ENCODE data around the gene ACSF3.
"Not testable (repeated sequence)": the region's sequence is repeated elsewhere in the genome, so short reads cannot be mapped to it uniquely, and the experiment has no call there.

ACSF3 gene

DNA sequence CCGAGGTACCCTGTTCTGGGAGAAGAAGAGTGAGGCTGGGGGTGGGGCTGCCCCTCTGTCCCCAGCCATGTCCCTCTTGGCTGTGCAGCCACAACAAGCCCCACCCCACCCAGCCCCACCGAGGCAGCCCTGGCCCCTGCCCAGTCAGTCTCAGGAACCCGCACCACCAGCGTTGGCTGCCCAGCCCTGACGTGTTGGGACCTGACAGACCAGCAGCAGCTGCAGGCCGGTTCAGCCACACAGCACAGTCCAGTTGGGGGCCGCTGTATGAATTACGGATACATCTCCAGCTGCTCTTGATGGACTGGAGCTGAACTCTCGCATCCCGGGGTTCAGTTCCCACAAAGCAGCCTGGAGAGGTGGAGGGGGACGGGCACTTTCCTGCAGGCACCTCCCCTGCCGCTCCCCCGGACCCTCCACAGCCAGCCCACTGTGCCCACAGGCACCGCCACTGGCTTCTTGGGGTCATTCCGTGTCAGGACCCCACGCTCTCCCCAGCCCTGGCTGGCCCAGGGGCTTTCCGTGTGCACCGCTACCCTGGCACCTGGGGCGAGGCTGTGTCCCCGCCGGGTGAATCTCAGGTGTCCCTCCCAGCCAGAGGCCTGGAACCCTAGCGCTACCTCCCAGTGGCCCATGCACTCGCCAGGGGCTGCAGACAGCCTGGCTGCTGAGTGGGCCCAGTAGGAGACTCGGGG is 84.9 kb downstream of the ACSF3 start:
- no peak for DNase-seq

DNA sequence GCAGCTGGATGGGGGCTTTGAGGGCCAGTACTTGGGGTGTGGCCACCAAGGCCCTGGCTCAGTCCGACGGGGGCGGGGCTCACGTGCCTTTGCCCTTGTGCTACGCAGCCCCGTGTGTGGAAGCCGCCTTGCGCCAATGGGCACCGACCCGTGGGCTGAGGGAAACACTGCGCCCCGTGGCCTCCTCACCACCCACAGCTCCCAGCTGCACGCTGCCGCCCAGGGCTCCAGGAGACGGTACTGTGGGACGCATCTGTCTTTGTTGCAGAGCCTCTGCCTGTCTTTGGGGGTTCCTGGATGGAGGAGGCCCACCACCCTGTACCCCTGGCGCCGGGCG is 85.5 kb downstream of the ACSF3 start:
- DNase-seq = no peak

DNA sequence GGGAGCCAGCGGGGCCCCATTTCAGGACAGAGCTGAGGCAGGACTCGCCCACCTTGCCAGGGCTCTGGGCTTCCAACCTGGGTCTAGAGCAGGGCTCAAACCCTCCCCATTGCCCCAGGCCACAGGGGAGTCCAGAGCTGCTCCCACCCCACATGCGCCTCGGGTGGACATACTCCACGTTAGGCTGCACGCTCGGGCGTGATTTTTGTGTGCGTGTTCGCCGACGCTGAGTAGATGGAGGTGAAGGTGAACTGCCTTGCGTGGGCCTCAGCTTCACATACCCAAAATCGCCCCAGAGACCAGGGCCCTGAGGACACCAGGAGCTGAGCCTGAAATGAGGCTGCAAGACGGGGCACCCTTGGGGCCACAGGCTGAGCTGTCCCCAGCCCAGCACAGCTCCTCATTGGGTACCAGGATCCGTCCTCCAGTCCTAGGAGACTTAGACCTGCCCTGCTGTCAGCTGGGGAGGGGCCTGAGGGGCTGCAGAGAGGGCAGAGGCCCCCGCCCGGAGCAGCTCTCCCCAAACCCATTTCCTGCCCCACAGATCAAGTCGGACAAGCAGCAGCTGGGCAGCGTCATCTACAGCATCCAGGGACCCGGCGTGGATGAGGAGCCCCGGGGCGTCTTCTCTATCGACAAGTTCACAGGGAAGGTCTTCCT is 86.1 kb downstream of the ACSF3 start:
- no peak for DNase-seq

DNA sequence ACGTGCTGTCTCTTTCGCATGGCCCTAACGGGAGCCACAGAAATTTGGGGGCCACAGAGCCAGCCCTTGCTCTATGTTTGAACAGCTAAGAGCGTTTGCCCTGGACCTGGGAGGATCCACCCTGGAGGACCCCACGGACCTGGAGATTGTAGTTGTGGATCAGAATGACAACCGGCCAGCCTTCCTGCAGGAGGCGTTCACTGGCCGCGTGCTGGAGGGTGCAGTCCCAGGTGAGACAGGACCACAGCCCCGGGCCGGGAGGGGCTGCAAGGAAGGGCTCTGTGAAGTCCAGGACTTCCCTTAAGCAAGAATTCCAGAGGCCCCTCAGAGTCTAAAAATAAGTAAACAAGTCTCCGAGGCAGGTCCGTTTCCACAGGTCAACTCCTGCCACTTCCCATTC is 89.8 kb downstream of the ACSF3 start:
- DNase-seq = no peak

DNA sequence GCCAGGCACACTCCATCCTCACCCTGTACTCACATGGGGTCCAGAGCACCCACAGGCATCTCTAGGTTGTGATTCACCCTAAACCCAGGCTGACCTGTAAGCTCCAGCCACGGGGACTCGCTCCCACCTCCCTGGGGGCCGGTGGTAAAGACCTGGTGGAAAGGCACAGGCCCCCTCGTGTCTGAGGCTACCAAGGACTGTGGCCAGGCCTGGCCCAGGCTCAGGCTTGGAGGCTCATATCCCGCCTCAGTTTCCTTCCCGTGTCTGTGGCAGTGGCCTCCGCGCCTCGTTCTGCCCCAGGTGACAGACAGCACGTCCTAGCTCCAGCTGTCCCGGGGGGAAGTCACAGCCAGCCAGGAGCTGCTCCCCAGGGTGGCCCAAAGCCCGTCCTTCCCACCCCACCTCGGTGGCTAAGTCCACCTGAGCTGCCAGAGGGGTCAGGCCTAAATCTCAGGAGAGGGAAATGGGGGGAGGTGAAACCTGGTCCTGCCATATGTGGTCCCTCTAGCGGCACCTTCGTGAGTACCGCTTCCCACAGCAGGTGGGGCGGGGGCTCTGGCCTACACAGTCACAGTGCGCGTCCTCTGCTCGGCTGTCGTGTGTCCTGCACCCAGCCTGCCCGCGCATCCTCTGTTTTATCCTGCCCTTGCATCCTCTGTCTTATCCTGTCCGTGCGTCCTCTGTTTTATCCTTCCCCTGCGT is 90.5 kb downstream of the ACSF3 start:
- DNase-seq = no peak

DNA sequence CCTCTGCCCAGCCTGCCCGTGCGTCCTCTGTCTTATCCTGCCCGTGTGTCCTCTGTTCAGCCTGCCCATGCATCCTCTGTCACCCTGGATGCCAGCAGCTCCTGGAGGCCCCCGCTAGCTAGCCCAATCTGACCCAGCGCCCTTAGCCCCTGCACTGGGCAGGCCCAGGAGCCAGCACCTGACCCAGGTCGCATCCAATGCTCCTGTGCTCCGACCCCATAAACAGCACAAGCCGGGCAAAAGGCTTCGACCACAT is 91.0 kb downstream of the ACSF3 start:
- DNase-seq = no peak

DNA sequence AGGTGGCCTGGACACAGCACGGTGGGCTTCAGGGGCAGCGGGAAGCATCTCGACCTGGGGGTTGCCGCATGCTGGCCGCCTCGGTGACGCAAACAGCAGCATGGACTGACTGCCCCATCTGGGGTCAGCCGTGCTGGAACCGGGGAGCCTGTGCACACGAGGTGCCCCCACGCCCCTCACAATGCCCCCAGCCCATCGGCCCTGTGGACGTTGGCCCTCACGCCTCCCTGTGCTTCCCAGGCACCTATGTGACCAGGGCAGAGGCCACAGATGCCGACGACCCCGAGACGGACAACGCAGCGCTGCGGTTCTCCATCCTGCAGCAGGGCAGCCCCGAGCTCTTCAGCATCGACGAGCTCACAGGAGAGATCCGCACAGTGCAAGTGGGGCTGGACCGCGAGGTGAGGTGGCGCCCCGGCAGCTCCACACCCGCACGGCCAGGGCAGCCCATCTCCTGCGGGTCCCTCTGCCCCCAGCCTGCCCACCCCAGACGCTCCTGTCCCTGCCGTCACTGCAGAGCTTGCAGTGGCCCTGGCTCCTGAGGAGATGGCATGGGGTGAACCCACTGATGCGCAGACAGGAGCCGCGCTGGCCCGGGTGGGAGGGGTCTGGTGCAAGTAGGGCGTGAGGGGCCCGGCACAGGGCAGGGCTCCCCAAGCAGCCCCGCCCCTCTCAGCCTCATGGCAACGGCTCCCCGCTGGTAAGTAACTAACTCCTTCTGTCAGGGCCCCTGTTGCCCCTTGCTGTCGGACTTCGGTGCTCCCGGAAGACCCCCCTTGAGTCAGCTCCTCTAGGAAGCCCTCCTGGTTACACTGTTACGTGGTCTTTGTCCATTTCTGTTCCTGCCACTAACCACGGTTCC is 91.5 kb downstream of the ACSF3 start:
- no peak for DNase-seq

DNA sequence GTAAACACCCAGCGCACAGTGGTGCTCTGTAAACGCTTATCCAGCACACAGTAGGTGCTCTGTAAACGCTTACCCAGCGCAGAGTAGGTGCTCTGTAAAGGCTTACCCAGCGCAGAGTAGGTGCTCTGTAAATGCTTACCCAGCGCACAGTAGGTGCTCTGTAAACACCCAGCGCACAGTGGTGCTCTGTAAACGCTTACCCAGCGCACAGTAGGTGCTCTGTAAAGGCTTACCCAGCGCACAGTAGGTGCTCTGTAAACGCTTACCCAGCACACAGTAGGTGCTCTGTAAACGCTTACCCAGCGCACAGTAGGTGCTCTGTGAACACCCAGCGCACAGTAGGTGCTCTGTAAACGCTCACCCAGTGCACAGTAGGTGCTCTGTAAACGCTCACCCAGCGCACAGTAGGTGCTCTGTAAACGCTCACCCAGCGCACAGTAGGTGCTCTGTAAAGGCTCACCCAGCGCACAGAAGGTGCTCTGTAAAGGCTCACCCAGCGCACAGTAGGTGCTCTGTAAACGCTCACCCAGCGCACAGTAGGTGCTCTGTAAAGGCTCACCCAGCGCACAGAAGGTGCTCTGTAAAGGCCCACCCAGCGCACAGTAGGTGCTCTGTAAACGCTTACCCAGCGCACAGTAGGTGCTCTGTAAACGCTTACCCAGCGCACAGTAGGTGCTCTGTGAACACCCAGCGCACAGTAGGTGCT is 92.4 kb downstream of the ACSF3 start:
- not testable (repeated sequence) for DNase-seq

DNA sequence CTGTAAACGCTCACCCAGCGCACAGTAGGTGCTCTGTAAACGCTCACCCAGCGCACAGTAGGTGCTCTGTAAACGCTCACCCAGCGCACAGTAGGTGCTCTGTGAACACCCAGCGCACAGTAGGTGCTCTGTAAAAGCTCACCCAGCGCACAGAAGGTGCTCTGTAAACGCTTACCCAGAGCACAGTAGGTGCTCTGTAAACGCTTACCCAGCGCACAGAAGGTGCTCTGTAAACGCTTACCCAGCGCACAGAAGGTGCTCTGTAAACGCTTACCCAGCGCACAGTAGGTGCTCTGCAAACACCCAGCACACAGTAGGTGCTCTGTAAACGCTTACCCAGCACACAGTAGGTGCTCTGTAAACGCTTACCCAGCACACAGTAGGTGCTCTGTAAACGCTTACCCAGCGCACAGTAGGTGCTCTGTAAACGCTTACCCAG is 93.0 kb downstream of the ACSF3 start:
- not testable (repeated sequence) for DNase-seq

DNA sequence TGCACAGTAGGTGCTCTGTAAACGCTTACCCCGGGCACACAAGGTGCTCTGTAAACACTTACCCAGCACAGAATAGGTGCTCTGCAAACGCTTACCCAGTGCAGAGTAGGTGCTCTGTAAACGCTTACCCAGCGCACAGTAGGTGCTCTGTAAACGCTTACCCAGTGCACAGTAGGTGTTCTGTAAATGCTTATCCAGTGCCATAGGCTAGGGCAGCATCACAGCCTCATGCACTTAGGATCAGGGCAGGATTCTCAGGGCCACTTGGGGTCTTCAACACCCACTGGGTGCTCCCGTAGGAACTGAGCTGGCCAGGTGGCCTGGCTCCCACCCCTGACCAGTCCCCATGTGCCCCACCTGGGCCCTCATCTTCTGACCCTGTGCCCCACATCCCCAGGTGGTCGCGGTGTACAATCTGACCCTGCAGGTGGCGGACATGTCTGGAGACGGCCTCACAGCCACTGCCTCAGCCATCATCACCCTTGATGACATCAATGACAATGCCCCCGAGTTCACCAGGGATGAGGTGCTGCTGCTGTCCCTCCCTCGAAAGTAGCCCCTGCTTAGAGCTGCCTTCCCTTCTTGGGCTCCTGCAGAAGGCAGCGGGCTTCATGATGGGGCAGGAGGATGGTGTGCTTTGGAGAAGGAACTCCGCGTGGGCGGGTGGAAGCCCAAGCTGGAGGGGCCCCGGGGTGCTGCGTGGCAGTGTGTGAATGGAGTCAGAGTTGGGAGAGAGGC is 93.5 kb downstream of the ACSF3 start:
- no peak for DNase-seq

DNA sequence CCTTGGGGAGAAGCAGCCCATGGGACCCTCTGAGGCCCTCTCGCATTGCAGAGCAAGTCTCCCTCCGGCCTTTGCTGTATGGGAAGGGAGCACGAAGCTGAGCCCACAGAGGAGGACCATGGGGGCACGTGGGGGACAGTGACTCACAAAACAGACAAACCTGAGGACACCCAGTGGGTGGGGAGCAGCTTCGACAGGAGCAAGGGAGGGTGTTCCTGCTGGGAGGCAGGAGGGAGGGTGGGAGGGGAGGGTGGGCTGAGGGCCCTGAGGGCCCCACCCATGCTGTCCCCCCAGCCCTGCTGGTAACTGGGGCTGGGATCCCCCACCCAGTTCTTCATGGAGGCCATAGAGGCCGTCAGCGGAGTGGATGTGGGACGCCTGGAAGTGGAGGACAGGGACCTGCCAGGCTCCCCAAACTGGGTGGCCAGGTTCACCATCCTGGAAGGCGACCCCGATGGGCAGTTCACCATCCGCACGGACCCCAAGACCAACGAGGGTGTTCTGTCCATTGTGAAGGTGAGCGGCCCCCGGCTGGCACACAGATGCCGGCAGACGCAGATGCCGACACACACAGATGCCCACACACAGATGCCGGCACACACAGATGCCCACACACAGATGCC is 94.2 kb downstream of the ACSF3 start:
- no peak for DNase-seq

DNA sequence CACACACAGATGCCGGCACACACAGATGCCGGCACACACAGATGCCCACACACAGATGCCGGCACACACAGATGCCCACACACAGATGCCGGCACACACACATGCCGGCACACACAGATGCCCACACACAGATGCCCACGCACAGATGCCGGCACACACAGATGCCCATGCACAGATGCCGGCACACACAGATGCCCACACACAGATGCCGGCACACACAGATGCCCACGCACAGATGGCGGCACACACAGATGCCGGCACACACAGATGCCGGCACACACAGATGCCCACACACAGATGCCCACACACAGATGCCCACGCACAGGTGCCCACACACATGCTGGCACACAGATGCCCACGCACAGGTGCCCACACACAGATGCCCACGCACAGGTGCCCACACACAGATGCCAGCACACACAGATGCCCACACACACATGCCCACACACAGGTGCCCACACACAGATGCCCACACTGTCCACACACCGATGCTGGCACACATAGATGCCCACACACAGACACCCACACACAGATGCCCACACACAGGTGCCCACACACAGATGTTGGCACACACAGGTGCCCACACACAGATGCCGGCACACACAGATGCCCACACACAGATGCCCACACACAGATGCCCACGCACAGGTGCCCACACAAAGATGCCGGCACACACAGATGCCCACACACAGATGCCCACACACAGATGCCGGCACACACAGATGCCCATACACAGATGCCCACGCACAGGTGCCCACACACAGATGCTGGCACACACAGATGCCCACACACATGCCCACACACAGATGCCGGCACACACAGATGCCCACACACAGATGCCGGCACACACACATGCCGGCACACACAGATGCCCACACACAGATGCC is 95.1 kb downstream of the ACSF3 start:
- not testable (repeated sequence) for DNase-seq

DNA sequence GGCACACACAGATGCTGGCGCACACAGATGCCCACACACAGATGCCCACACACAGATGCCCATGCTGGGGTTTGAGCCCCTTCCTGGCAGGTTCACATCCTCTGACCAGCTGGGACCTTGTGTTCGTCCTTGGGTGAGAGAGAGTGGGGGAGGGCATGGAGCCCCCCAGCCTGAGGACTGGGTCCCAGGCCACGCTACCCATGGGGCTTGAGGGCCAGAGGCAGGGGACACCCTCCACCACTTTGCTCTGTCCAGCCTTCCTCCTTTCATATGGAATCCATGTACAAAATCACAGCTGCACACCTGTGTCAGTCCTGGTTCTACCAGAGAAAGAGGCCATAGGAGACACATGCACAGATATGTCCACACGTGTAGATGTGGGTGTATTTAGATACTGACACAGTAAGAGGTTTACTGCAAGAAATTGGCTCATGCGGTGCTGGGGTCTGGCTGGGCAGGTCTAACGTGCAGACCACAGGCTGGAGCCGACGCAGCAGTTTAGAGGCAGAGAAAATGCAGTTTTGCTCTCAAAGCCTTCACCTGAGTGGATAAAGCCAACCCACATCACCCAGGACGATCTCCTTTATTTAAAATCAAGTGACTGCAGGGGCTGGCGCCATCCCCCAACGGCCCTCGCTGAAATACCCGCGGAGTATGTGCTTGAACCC is 95.8 kb downstream of the ACSF3 start:
- DNase-seq = no peak

DNA sequence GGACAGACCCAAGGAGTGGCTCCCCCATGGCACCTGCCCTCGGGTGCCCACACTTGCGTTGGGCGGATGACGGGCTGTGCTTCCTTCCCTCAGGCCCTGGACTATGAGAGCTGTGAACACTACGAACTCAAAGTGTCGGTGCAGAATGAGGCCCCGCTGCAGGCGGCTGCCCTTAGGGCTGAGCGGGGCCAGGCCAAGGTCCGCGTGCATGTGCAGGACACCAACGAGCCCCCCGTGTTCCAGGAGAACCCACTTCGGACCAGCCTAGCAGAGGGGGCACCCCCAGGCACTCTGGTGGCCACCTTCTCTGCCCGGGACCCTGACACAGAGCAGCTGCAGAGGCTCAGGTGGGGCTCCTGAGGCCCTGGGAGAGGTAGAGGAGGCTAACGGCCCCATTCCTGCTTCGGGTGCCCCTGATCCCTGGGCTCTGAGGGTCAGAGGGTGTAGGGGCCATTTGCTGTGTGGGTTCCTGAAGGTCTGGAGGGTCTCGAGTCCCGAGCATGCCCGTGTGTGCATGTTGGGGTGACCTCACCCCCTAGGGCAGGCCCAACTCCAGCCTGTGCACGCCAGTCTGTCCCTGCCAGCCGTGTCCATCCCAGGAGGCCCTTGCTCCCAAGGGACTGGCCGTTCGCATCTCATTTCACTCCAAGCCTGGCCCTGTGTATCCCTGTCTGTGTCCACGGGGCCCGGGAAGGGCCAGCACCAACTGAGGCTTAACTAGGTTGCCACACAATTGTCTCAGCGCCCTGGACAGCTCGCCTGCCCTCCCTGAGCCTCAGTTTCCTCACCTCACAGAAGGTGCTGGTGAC is 96.7 kb downstream of the ACSF3 start:
- no peak for DNase-seq

DNA sequence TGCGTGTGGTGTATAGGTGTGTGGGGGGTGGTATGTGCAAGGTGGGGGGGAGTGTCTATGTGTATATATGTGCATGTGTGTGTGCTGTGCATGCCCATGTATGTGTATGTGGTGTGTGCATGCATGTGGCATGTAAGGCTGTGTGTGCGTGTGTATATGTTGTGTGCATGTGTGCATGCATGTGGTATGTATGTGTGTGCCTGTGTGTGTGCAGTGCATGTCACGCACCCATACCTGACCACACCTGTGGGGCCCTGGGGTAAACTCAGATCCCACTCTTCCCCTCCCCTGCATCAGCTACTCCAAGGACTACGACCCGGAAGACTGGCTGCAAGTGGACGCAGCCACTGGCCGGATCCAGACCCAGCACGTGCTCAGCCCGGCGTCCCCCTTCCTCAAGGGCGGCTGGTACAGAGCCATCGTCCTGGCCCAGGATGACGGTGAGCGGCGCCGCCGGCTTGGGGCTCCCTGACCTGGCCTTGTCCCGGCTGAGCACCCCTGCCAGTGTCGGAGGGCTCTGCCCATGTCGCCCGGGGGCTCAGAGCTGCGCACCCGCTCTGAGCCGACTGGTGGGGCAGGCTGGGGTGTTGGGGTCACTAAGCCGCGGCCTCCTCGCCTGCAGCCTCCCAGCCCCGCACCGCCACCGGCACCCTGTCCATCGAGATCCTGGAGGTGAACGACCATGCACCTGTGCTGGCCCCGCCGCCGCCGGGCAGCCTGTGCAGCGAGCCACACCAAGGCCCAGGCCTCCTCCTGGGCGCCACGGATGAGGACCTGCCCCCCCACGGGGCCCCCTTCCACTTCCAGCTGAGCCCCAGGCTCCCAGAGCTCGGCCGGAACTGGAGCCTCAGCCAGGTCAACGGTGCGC is 97.6 kb downstream of the ACSF3 start:
- DNase-seq = no peak

DNA sequence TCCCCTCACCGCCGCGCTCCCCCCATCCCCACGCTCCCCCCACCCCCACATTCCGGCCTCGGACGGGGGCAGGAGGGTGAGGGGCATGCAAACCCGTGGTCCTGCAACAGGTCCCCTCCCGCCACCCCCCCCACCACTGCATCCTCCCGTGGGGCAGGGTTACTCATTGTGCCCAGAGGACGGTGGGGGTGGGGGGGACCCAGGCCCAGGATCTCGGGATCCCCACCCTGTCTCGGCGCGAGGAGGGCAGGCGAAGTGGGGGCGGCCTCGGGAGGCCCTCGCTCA is 98.2 kb downstream of the ACSF3 start:
- DNase-seq = no peak

DNA sequence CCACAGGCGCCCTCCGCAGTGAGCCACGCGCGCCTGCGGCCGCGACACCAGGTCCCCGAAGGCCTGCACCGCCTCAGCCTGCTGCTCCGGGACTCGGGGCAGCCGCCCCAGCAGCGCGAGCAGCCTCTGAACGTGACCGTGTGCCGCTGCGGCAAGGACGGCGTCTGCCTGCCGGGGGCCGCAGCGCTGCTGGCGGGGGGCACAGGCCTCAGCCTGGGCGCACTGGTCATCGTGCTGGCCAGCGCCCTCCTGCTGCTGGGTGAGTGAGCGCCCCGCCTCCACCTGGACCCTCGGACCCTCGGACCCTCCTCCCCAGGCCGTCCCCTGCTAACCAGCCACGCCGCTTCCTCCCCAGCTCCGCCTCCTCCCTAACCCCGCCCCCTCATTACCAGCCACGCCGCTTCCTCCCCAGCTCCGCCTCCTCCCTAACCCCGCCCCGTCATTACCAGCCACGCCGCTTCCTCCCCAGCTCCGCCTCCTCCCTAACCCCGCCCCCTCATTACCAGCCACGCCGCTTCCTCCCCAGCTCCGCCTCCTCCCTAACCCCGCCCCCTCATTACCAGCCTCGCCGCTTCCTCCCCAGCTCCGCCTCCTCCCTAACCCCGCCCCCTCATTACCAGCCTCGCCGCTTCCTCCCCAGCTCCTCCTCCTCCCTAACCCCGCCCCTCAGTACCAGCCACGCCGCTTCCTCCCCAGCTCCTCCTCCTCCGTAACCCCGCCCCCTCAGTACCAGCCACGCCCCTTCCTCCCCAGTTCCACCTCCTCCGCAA is 98.7 kb downstream of the ACSF3 start:
- DNase-seq = not testable (repeated sequence)
